MCF 10A (cell line): ENCODE data around the gene MMAB. TPM values are rescaled to one million over a fixed set of nuclear protein-coding genes. Genes with fewer than 3 reads are reported as not detected.

ENCODE experiments used
- BruUV-seq: library from RNA; stranded (reverse); fragments of 400-500 nt; replicated peaks from 2 replicates; lab custom pipeline; 2021; lab: Mats Ljungman, UMichigan
- CTCF ChIA-PET: fragments of 300-600 bp; sonication (Branson Sonifier 250); formaldehyde crosslinking; extraction: SDS; loops from one replicate; lab custom pipeline; 2021; ENCODE audit warnings: antibody characterized with exemption, inconsistent platforms; lab: Yijun Ruan, JAX
- POLR2A ChIA-PET: fragments of 300-600, 350-650 bp; sonication (Branson Sonifier 250); formaldehyde crosslinking; extraction: SDS; loops from one replicate; lab custom pipeline; 2020; ENCODE audit warnings: antibody characterized with exemption, inconsistent platforms; lab: Yijun Ruan, JAX
- DNase-seq: peaks from one replicate; pipeline ENCODE4 v3.0.0-alpha.2; 2018; ENCODE audit not compliant: unreplicated experiment
- H3K27ac Mint-ChIP-seq: one replicate; pipeline ENCODE4 v1.8.0; 2022; ENCODE audit warnings: mild to moderate bottlenecking, low read depth, mixed read lengths; ENCODE audit not compliant: unreplicated experiment
- H3K27me3 Mint-ChIP-seq: one replicate; pipeline ENCODE4 v1.8.0; 2022; ENCODE audit warnings: mixed read lengths; ENCODE audit not compliant: insufficient read depth, unreplicated experiment
- H3K36me3 Mint-ChIP-seq: one replicate; pipeline ENCODE4 v1.8.0; 2022; ENCODE audit warnings: mild to moderate bottlenecking, moderate library complexity, mixed read lengths; ENCODE audit not compliant: insufficient read depth, unreplicated experiment
- H3K4me1 Mint-ChIP-seq: one replicate; pipeline ENCODE4 v1.8.0; 2022; ENCODE audit warnings: mixed read lengths; ENCODE audit not compliant: insufficient read depth, unreplicated experiment
- H3K4me3 Mint-ChIP-seq: one replicate; pipeline ENCODE4 v1.8.0; 2022; ENCODE audit warnings: mild to moderate bottlenecking, moderate library complexity, mixed read lengths; ENCODE audit not compliant: unreplicated experiment
- H3K9me3 Mint-ChIP-seq: one replicate; pipeline ENCODE4 v1.8.0; 2022; ENCODE audit warnings: mixed read lengths; ENCODE audit not compliant: unreplicated experiment
- CTCF ChIP-seq: fragments of 200-600 bp; IDR thresholded peaks from one replicate; pipeline ENCODE4 v1.8.0; 2022; ENCODE audit warnings: antibody characterized with exemption, mild to moderate bottlenecking; ENCODE audit not compliant: unreplicated experiment
- intact Hi-C: fragments of 100-400 bp; cut with micrococcal nuclease; formaldehyde crosslinking; loops from 2 replicates; pipeline ENCODE4 v1.14.1; 2022
- total RNA-seq: library from RNA; stranded (reverse); gene quantifications from 2 replicates; pipeline ENCODE4 v1.2.3, GENCODE V29; 2022

The MMAB gene
- total RNA-seq, 1 experiment from 2014 or later: 59.2 TPM

- Mint-ChIP-seq H3K4me1 (no peaks in the 10 kb centered on the region), H3K9me3 (no peaks in the 10 kb centered on the region), H3K27ac (no peak overlapping the region), H3K4me3 (no peak overlapping the region), H3K27me3 (no peaks in the 10 kb centered on the region), H3K36me3 (peaks cover 29% of the 10 kb centered on the region)
- BruUV-seq: no TSS peak
- ChIA-PET POLR2A (no interaction called here), CTCF (interaction anchor here (0.6 to 1.3 kb wide), 2 partner anchors 10 to 182 kb away, joined by 3 to 5 read pairs; no protein-coding TSS in a partner anchor)
- intact Hi-C loops: no loop called here
- TF ChIP-seq CTCF: no peak
- no peak for DNase-seq
Observed at GRCh38 chr12:109590566-109590965, 17.3 kb upstream of the MMAB start.

- H3K27me3 Mint-ChIP-seq: no peaks in the 10 kb centered on the region
- TF ChIP-seq CTCF: no peak
- no peaks in the 10 kb centered on the region for H3K9me3 Mint-ChIP-seq
- H3K4me3 Mint-ChIP-seq: no peak overlapping the region
- H3K4me1 Mint-ChIP-seq: no peaks in the 10 kb centered on the region
- BruUV-seq: no TSS peak
- intact Hi-C loops: no loop called here
- H3K27ac Mint-ChIP-seq: no peak overlapping the region
- no peak for DNase-seq
- peaks cover 29% of the 10 kb centered on the region for H3K36me3 Mint-ChIP-seq
- ChIA-PET CTCF (interaction anchor here (0.6 kb wide), 2 partner anchors 10 to 880 kb away, joined by 3 to 4 read pairs; no protein-coding TSS in a partner anchor), POLR2A (interaction anchor here (0.8 kb wide), 1 partner anchor 16 kb away, joined by 3 read pairs; the partner anchor contains the start of genes MMAB and MVK)
Observed at GRCh38 chr12:109589691-109590245, 16.5 kb upstream of the MMAB start.

- POLR2A ChIA-PET: interaction anchor here (0.6 kb wide), 1 partner anchor 1436 kb away, joined by 3 read pairs; no protein-coding TSS in a partner anchor
- CTCF ChIA-PET: interaction anchor here (0.6 to 5.0 kb wide), 2 partner anchors 8 to 880 kb away, joined by 4 to 33 read pairs; no protein-coding TSS in a partner anchor
- peaks cover 29% of the 10 kb centered on the region for H3K36me3 Mint-ChIP-seq
- no peak overlapping the region for H3K27ac Mint-ChIP-seq
- H3K27me3 Mint-ChIP-seq: no peaks in the 10 kb centered on the region
- no peaks in the 10 kb centered on the region for H3K4me1 Mint-ChIP-seq
- TF ChIP-seq CTCF: no peak
- H3K9me3 Mint-ChIP-seq: no peaks in the 10 kb centered on the region
- intact Hi-C loops: no loop called here
- H3K4me3 Mint-ChIP-seq: no peak overlapping the region
- DNase-seq: no peak
- BruUV-seq: no TSS peak
Observed at GRCh38 chr12:109589240-109589590, 15.9 kb upstream of the MMAB start.

- no peaks in the 10 kb centered on the region for H3K27me3 Mint-ChIP-seq
- intact Hi-C loops: no loop called here
- H3K27ac Mint-ChIP-seq: no peak overlapping the region
- no peak for DNase-seq
- H3K4me1 Mint-ChIP-seq: no peaks in the 10 kb centered on the region
- H3K4me3 Mint-ChIP-seq: no peak overlapping the region
- no TSS peak for BruUV-seq
- CTCF ChIA-PET: interaction anchor here (5.0 kb wide), 1 partner anchor 8 kb away, joined by 33 read pairs; no protein-coding TSS in a partner anchor
- POLR2A ChIA-PET: interaction anchor here (0.6 to 1.2 kb wide), 2 partner anchors 25 to 1435 kb away, joined by 3 to 4 read pairs; no protein-coding TSS in a partner anchor
- no peak for TF ChIP-seq CTCF
- peaks cover 24% of the 10 kb centered on the region for H3K36me3 Mint-ChIP-seq
- H3K9me3 Mint-ChIP-seq: no peaks in the 10 kb centered on the region
Observed at GRCh38 chr12:109588461-109589239, 15.3 kb upstream of the MMAB start.
